Ascending aorta (tissue), 2 donors: ENCODE results near the gene COL9A3. TPM values are rescaled to one million over a fixed set of nuclear protein-coding genes. Genes with fewer than 3 reads are reported as not detected.

ENCODE experiments used
- DNase-seq, 2 donors: peaks; one replicate each; pipeline ENCODE4 v3.0.0-alpha.2; 2019; ENCODE audit warnings: low spot score in 2 of 2
- H3K27ac ChIP-seq, 2 donors: fragments of 200-600 bp; sonication (generic); one replicate each; pipeline ENCODE4 v1.5.1; 2016 to 2017; ENCODE audit warnings: mild to moderate bottlenecking in 1 of 2
- H3K27me3 ChIP-seq: fragments of 200-600 bp; sonication (generic); one replicate; pipeline ENCODE4 v1.5.1; 2017
- H3K36me3 ChIP-seq, 2 donors: fragments of 200-600 bp; sonication (generic); one replicate each; pipeline ENCODE4 v1.5.1; 2016
- H3K4me1 ChIP-seq, 2 donors: fragments of 200-600 bp; sonication (generic); one replicate each; pipeline ENCODE4 v1.5.1; 2016 to 2017; ENCODE audit warnings: mild to moderate bottlenecking in 1 of 2
- H3K4me3 ChIP-seq, 2 donors: fragments of 200-600 bp; sonication (generic); one replicate each; pipeline ENCODE4 v1.5.1; 2016 to 2017; ENCODE audit warnings: mild to moderate bottlenecking in 1 of 2
- H3K9me3 ChIP-seq, 2 donors: fragments of 200-600 bp; sonication (generic); one replicate each; pipeline ENCODE4 v1.5.1; 2016
- intact Hi-C: fragments of 100-400 bp; cut with DNase I; formaldehyde crosslinking; loops from one replicate; pipeline ENCODE4 v1.15.1; 2023
- total RNA-seq: library from RNA; depleted of rRNA; stranded (reverse); fragments of >200 nt; gene quantifications from one replicate; pipeline ENCODE4 v1.1.0, GENCODE V29; 2016
- TF ChIP-seq, protein P1 (sequence below), 3 experiments: fragments of 200-600 bp in 2 of 3; fragments of 450-650 bp in 1 of 3; sonication (generic) in 2 of 3; IDR thresholded peaks; one replicate each; pipeline ENCODE4 v1.5.1; 2016 to 2019; ENCODE audit warnings: antibody characterized with exemption in 3 of 3, mild to moderate bottlenecking in 1 of 3, moderate library complexity in 1 of 3

Gene COL9A3
- total RNA-seq, 1 donor from 2014 or later = 13.8 TPM

DNA sequence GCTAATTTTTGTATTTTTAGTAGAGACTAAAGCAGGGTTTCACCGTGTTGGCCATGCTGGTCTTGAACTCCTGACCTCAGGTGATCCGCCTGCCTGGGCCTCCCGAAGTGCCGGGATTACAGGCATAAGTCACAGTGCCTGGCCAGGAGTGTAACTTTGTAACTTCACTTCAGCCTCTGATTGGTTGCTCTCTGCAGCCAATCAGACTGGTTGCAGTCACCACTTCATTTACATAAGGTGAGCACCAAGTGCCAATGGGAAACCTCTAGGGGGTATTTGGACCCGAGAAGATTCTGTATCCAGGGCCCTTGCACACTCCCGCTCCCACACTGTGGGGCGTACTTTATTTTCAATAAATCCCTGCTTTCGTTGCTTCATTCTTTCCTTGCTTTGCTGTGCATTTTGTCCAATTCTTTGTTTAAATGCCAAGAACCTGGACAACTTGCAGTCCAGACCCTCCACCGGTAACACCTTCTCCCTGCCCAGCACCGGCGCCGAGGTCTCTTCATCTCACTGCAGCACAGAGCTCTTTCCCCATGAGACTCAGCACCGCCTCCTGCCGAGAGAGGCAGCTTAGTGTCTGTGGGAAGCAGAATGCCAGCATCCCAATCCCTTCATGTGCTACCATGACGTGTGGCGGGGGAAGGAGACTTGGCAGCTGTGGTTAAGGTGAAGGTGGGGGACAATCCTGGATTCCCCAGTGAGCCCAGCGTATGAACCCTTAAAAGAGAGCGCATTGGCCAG lies 34.5 kb upstream of the COL9A3 start:
- TF ChIP-seq, protein P1, sequence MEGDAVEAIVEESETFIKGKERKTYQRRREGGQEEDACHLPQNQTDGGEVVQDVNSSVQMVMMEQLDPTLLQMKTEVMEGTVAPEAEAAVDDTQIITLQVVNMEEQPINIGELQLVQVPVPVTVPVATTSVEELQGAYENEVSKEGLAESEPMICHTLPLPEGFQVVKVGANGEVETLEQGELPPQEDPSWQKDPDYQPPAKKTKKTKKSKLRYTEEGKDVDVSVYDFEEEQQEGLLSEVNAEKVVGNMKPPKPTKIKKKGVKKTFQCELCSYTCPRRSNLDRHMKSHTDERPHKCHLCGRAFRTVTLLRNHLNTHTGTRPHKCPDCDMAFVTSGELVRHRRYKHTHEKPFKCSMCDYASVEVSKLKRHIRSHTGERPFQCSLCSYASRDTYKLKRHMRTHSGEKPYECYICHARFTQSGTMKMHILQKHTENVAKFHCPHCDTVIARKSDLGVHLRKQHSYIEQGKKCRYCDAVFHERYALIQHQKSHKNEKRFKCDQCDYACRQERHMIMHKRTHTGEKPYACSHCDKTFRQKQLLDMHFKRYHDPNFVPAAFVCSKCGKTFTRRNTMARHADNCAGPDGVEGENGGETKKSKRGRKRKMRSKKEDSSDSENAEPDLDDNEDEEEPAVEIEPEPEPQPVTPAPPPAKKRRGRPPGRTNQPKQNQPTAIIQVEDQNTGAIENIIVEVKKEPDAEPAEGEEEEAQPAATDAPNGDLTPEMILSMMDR (IDR thresholded peaks at IDR 0.05) = no peak
- Histone ChIP-seq H3K27me3 (no peaks in the 10 kb centered on the region), H3K4me1 (no peaks in the 10 kb centered on the region), H3K9me3 (no peaks in the 10 kb centered on the region), H3K36me3 (no peaks in the 10 kb centered on the region), H3K27ac (no peak overlapping the region), H3K4me3 (no peak overlapping the region)
- no peak for DNase-seq
- intact Hi-C loops = no loop called here

GRCh38 chr20:62782893-62783278 lies 34.0 kb upstream of the COL9A3 start:
- DNase-seq = no peak
- TF ChIP-seq, protein P1 (IDR thresholded peaks at IDR 0.05) = no peak
- intact Hi-C loops = no loop called here
- Histone ChIP-seq H3K9me3 (no peaks in the 10 kb centered on the region), H3K4me3 (no peak overlapping the region), H3K27me3 (no peaks in the 10 kb centered on the region), H3K36me3 (no peaks in the 10 kb centered on the region), H3K4me1 (no peaks in the 10 kb centered on the region), H3K27ac (no peak overlapping the region)

- Histone ChIP-seq H3K27me3 (no peaks in the 10 kb centered on the region), H3K36me3 (no peaks in the 10 kb centered on the region), H3K27ac (no peak overlapping the region), H3K4me3 (no peak overlapping the region), H3K9me3 (no peaks in the 10 kb centered on the region), H3K4me1 (no peaks in the 10 kb centered on the region)
- TF ChIP-seq, protein P1 (IDR thresholded peaks at IDR 0.05) = no peak
- DNase-seq = no peak
- intact Hi-C loops = no loop called here
These were observed 32.4 kb upstream of the COL9A3 start for GRCh38 chr20:62784497-62784896.

DNA sequence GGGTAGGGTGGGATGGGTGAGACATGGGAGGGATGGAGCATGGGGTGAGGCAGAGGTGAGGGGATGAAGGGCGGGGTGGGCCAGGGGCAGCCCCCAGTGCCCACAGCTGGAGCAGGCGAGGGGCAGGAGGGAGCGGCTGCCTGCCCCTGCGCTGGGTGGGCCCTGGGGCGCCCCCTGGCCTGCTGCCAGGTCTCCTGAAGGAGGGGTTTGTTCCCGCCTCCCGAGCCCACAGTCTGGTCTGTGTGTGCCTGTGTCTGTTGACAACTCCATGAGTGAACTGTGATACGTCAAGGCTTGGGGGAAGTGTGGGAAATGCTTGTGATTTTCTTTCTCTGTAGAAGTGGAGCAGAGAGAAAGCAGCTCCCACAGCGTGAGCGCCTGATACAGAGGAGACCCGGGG lies 31.5 kb upstream of the COL9A3 start:
- intact Hi-C loops = no loop called here
- no peak overlapping the region for H3K4me3 ChIP-seq
- no peaks in the 10 kb centered on the region for H3K36me3 ChIP-seq
- no peaks in the 10 kb centered on the region for H3K4me1 ChIP-seq
- H3K27ac ChIP-seq = no peak overlapping the region
- DNase-seq = no peak
- H3K27me3 ChIP-seq = no peaks in the 10 kb centered on the region
- TF ChIP-seq, protein P1 (IDR thresholded peaks at IDR 0.05) = no peak
- no peaks in the 10 kb centered on the region for H3K9me3 ChIP-seq

DNA sequence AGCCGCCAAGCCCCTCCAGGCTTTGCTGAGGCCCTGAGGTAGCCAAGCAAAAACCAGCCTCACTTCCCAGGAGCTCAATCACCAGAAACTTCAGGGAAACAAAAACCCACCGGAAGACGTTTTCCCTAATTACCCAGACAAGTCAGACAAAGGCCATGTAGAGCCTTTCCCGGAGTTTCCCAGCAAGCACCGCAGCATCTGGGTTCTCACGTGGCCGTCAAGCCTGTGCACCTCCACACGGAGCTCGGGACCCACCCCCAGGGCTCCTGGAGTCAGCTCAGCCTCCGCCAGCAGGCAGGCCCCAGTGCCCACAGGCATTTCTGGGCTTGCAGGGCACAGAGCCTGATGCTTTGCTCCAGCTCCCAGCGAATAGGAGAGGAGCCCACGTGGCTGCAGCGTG lies 30.7 kb upstream of the COL9A3 start:
- Histone ChIP-seq H3K27ac (no peak overlapping the region), H3K36me3 (no peaks in the 10 kb centered on the region), H3K4me3 (no peak overlapping the region), H3K4me1 (peaks cover 0 to 1% of the 10 kb centered on the region in 2 donors), H3K27me3 (no peaks in the 10 kb centered on the region), H3K9me3 (no peaks in the 10 kb centered on the region)
- no peak for DNase-seq
- TF ChIP-seq, protein P1 (IDR thresholded peaks at IDR 0.05) = no peak
- intact Hi-C loops = no loop called here
